ENCODE measurements around the gene TCF12.

DNA sequence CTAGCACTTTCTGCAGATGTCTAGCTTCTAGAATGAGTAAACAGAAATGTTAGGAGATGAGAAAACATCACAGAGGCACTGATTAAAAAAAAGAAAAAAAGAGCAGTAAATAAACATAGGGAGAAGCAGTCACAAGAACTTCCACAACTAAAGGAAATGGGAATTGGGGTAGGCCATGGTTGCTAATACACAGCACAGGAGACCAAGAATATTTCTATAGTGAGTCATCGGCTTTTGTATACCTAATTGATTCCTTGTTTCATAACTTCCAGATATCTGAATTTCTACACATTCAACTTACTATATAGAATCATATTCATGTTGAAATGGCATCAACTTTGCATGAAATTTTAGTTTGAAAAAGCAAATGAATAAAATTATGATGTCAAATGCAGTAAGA, 47.3 kb upstream of the TCF12 start:
- TF ChIP-seq EP300 (IDR thresholded peaks at IDR 0.05) (no peak), POLR2A (IDR thresholded peaks at IDR 0.05; ENCODE audit: low read depth) (no peak), POLR2AphosphoS5 (IDR thresholded peaks at IDR 0.05) (no peak)
- TF ChIP-seq, protein P1, sequence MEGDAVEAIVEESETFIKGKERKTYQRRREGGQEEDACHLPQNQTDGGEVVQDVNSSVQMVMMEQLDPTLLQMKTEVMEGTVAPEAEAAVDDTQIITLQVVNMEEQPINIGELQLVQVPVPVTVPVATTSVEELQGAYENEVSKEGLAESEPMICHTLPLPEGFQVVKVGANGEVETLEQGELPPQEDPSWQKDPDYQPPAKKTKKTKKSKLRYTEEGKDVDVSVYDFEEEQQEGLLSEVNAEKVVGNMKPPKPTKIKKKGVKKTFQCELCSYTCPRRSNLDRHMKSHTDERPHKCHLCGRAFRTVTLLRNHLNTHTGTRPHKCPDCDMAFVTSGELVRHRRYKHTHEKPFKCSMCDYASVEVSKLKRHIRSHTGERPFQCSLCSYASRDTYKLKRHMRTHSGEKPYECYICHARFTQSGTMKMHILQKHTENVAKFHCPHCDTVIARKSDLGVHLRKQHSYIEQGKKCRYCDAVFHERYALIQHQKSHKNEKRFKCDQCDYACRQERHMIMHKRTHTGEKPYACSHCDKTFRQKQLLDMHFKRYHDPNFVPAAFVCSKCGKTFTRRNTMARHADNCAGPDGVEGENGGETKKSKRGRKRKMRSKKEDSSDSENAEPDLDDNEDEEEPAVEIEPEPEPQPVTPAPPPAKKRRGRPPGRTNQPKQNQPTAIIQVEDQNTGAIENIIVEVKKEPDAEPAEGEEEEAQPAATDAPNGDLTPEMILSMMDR (IDR thresholded peaks at IDR 0.05) = no peak

All from esophagus muscularis mucosa (tissue), 4 donors.